Stimulated activated CD4-positive, alpha-beta T cell treated with anti-CD3 and anti-CD28 coated beads, Interleukin-2, amount 100 ng/mL, for 4 hours (primary cell): ENCODE results near the gene AP1AR.

ENCODE experiments used
- DNase-seq: peaks from one replicate; pipeline ENCODE4 v3.0.0-alpha.2; 2020; ENCODE audit warnings: low read depth

The AP1AR gene

DNA sequence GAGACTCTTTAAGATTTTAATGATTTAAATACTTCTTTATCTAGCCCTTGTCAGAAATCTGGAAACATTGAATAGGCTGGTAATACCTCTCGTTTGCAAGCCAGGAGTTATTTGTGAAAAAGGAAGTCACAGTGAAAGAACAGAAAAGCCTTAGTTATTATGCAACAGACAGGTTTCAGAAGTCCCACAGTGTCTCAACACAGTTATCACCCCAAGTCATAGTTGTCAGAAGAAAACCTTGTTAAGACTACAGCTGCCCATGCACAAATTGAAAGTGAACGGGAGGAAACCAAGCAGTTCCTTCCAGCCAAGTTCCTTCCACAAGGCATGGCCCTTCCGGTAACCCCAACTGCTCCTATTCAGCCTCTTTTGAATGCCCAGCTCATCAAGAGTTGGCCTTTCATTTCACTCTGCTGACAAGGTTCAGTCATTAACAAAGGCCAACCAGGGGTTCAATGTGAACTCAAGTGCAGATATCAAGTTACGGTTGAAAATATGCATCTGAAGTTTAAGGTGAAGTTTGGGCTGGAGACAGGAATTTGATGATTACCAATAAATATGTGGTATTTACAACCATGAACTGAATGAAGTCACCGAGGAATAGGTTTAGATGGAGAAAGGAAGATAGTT, 81.1 kb downstream of the AP1AR start:
- DNase-seq = no peak

DNA sequence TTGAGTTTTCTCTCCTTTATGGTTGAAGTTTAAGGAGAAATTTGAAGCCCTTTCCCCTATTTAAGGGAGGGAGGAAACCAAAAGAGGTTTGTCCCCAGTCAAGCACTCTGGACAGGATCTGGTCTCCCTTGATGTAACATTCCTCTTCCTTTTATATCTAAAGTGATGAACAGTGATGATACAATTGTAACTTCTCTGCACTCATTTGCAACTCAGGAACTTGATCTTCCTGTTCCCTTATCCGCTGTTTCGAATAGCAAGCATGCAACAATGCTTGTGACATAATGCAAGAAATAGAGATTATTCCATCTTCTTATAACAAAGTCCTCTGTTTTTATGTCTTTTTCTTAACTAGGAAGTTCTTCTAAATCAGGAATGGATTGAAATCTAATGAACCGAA, 83.9 kb downstream of the AP1AR start:
- no peak for DNase-seq

DNA sequence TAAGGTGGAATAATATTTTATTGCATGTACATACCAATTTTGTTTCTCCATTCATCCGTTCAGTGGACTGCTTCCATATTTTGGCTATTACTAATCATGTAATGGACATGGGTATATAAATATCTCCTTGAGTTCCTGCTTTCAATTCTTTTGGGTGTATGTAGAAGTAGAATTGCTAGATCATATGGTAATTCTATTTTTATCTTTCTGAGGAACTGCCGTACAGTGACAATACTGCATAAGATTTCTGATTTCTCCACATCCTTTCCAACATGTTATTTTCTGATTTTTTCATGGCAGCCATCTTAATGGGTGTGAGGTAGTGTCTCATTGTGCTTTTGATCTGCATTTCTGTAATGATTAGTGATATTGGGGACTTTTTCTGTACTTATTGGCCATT, 84.8 kb downstream of the AP1AR start:
- no peak for DNase-seq

DNA sequence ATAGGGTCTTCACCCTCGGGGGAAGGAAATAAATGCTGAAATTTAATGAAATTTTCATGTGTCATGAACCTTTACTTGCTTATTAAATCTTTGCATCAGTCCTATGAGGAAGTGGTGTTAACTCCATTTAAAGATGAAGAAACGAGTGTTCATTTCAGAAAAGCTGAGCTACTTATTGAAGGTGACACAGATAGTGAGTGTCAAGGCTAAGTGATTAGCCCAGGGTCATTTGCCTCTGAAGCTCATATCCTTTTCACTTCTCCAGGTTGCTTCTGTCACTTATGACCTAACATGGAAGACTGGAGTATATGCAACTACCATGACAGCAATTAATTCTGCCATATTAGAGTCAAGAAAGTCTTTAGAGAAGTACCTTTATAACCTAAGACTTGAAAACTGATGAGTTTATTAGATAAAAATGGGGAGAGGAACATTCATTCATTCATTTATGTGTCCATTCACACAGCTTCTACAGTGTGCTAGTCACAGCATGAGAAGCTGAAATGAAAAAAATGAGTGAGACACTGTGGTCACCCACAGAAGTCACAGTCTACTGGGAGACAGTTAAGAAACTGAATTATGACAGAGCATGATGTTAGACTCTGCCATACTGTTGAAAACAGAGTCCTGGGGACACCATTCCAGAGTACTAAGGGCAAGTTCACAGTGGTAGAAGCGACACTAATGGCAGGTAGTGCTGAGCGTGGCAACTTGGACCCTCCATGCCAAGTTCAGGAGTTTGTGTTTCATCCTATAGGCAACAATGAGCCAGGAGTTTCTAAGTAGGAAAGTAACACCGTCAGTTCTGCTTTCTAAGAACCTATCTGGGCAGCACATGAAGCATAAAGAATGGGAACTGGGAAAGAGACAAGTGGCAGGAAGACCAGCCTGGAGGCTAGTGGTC, 86.9 kb downstream of the AP1AR start:
- no peak for DNase-seq
